Testis (tissue), 2 donors: ENCODE data around the gene NUDCD3.

Source experiments
- POLR2A ChIP-seq: fragments of 450-650 bp; IDR thresholded peaks from one replicate; pipeline ENCODE4 v1.6.1; 2017; ENCODE audit warnings: antibody characterized with exemption, mild to moderate bottlenecking, moderate library complexity
- TF ChIP-seq, protein P1 (sequence below), 3 experiments: fragments of 450-650 bp in 2 of 3; fragments of 200-600 bp in 1 of 3; sonication (generic) in 1 of 3; IDR thresholded peaks; one replicate each; pipeline ENCODE4 v1.5.1; 2016 to 2019; ENCODE audit warnings: antibody characterized with exemption in 3 of 3, mild to moderate bottlenecking in 2 of 3, moderate library complexity in 1 of 3

- TF ChIP-seq, protein P1, sequence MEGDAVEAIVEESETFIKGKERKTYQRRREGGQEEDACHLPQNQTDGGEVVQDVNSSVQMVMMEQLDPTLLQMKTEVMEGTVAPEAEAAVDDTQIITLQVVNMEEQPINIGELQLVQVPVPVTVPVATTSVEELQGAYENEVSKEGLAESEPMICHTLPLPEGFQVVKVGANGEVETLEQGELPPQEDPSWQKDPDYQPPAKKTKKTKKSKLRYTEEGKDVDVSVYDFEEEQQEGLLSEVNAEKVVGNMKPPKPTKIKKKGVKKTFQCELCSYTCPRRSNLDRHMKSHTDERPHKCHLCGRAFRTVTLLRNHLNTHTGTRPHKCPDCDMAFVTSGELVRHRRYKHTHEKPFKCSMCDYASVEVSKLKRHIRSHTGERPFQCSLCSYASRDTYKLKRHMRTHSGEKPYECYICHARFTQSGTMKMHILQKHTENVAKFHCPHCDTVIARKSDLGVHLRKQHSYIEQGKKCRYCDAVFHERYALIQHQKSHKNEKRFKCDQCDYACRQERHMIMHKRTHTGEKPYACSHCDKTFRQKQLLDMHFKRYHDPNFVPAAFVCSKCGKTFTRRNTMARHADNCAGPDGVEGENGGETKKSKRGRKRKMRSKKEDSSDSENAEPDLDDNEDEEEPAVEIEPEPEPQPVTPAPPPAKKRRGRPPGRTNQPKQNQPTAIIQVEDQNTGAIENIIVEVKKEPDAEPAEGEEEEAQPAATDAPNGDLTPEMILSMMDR (IDR thresholded peaks at IDR 0.05) = no peak
- no peak for TF ChIP-seq POLR2A
Measured at GRCh38 chr7:44387389-44387788, 103.1 kb downstream of the NUDCD3 start.
